ENCODE measurements around the gene PLXNA3. TPM values are rescaled to one million over a fixed set of nuclear protein-coding genes. Genes with fewer than 3 reads are reported as not detected.

PLXNA3 gene
- total RNA-seq, 1 experiment from 2014 or later = 128 TPM

DNA sequence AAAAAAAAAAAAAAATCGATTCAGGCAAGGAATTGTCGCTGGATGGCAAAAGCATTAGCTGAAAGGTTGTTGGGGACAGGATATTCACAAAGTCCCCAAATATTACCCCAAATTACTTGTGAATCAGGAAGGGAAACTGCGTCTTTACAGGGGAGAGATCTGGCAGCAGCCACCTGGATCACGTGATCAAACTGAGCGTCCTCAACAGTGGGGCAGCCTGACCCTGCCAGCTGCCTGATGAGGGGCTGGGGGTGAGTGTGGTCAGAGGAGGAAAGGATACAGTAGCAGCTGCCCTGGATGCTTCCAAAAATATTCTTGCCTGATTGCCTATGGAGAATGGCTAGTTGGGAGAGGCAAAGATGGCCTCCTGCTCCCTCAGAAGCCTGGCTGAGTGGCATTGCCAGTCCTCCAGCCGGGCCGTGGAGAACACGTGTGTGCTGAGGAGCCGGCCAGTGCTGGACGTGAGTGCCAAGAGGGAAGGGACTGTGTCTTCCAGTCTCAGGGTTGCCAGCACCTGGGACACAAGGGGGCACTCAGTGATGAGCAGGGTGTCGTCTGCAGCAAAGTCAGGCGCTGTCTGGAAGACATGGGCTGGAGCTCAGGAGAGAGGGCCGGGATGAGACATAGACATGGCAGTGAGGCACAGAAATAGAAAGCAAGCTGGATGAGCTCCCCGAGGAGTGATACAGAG, 24.0 kb downstream of the PLXNA3 start:
- intact Hi-C loops (cut with micrococcal nuclease; ENCODE audit: unreplicated experiment) (no loop called here), in situ Hi-C loops (cut with HindIII; ENCODE audit: low pct_unique_long_range_greater_than_20kb, low sequenced_read_pairs) (no loop called here)
- ChIA-PET CTCF (interaction anchor here (1.3 kb wide), 1 partner anchor 109 kb away, joined by 12 read pairs; no protein-coding TSS in a partner anchor), POLR2A (no interaction called here)
- Histone ChIP-seq H3K4me1 (ENCODE audit: control insufficient read depth, insufficient read depth, low read length) (peaks cover 28% of the 10 kb centered on the region), H3K27me3 (ENCODE audit: control insufficient read depth, insufficient read depth, low read length) (no peaks in the 10 kb centered on the region), H3K27ac (ENCODE audit: low read length) (no peak overlapping the region), H3K4me3 (ENCODE audit: low read depth in 2 of 2, low read length in 2 of 2) (no peak overlapping the region), H3K9me3 (ENCODE audit: control insufficient read depth, insufficient read depth, low read depth, low read length) (no peaks in the 10 kb centered on the region), H3K36me3 (ENCODE audit: control insufficient read depth, insufficient read depth, low read length) (no peaks in the 10 kb centered on the region)
- TF ChIP-seq, protein P1, sequence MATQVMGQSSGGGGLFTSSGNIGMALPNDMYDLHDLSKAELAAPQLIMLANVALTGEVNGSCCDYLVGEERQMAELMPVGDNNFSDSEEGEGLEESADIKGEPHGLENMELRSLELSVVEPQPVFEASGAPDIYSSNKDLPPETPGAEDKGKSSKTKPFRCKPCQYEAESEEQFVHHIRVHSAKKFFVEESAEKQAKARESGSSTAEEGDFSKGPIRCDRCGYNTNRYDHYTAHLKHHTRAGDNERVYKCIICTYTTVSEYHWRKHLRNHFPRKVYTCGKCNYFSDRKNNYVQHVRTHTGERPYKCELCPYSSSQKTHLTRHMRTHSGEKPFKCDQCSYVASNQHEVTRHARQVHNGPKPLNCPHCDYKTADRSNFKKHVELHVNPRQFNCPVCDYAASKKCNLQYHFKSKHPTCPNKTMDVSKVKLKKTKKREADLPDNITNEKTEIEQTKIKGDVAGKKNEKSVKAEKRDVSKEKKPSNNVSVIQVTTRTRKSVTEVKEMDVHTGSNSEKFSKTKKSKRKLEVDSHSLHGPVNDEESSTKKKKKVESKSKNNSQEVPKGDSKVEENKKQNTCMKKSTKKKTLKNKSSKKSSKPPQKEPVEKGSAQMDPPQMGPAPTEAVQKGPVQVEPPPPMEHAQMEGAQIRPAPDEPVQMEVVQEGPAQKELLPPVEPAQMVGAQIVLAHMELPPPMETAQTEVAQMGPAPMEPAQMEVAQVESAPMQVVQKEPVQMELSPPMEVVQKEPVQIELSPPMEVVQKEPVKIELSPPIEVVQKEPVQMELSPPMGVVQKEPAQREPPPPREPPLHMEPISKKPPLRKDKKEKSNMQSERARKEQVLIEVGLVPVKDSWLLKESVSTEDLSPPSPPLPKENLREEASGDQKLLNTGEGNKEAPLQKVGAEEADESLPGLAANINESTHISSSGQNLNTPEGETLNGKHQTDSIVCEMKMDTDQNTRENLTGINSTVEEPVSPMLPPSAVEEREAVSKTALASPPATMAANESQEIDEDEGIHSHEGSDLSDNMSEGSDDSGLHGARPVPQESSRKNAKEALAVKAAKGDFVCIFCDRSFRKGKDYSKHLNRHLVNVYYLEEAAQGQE (IDR thresholded peaks at IDR 0.05; ENCODE audit: insufficient read depth in 1 of 2, low read depth in 2 of 2, low read length in 1 of 2) = no peak
- TF ChIP-seq POLR2AphosphoS5 (IDR thresholded peaks at IDR 0.05; ENCODE audit: low read depth, low read length) (no peak), SIN3A (IDR thresholded peaks at IDR 0.05; ENCODE audit: borderline replicate concordance, insufficient read depth, low read depth, low read length) (no peak), TCF7L2 (IDR thresholded peaks at IDR 0.05; ENCODE audit: low read depth, low read length) (no peak)
- TF ChIP-seq, protein P2, sequence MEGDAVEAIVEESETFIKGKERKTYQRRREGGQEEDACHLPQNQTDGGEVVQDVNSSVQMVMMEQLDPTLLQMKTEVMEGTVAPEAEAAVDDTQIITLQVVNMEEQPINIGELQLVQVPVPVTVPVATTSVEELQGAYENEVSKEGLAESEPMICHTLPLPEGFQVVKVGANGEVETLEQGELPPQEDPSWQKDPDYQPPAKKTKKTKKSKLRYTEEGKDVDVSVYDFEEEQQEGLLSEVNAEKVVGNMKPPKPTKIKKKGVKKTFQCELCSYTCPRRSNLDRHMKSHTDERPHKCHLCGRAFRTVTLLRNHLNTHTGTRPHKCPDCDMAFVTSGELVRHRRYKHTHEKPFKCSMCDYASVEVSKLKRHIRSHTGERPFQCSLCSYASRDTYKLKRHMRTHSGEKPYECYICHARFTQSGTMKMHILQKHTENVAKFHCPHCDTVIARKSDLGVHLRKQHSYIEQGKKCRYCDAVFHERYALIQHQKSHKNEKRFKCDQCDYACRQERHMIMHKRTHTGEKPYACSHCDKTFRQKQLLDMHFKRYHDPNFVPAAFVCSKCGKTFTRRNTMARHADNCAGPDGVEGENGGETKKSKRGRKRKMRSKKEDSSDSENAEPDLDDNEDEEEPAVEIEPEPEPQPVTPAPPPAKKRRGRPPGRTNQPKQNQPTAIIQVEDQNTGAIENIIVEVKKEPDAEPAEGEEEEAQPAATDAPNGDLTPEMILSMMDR (IDR thresholded peaks at IDR 0.05) = no peak
- DNase-seq (ENCODE audit: low read depth, low spot score) = no peak
- ATAC-seq = no peak
- BruUV-seq (replicated peaks) = no TSS peak

DNA sequence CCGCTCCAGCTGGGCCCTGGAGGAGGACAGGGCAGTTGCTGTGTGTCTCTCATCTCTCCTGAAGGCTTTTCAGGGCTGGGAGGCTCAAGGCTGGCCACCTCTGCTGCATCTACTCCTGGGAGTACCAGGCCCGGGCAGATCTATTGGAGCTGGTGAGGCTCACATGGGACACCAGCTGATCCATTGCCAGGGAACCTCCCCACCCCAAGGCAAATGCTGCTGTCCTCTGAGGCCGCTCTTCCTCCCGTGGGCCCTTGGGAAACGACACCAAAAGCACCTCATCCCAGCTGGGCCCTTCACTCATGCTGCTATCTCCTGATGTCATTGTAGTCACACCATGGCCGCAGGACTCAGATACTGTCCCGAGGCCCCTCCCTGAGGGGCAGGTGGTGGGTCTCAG, 24.7 kb downstream of the PLXNA3 start:
- H3K9me3 ChIP-seq (ENCODE audit: control insufficient read depth, insufficient read depth, low read depth, low read length) = no peaks in the 10 kb centered on the region
- ChIA-PET CTCF (no interaction called here), POLR2A (no interaction called here)
- H3K4me3 ChIP-seq (ENCODE audit: low read depth in 2 of 2, low read length in 2 of 2) = no peak overlapping the region
- intact Hi-C loops (cut with micrococcal nuclease; ENCODE audit: unreplicated experiment) (no loop called here), in situ Hi-C loops (cut with HindIII; ENCODE audit: low pct_unique_long_range_greater_than_20kb, low sequenced_read_pairs) (no loop called here)
- no peaks in the 10 kb centered on the region for H3K36me3 ChIP-seq (ENCODE audit: control insufficient read depth, insufficient read depth, low read length)
- BruUV-seq (replicated peaks) = no TSS peak
- DNase-seq (ENCODE audit: low read depth, low spot score) = no peak
- no peak overlapping the region for H3K27ac ChIP-seq (ENCODE audit: low read length)
- TF ChIP-seq SIN3A (IDR thresholded peaks at IDR 0.05; ENCODE audit: borderline replicate concordance, insufficient read depth, low read depth, low read length) = no peak
- no peak for TF ChIP-seq POLR2AphosphoS5 (IDR thresholded peaks at IDR 0.05; ENCODE audit: low read depth, low read length)
- TF ChIP-seq, protein P2 (IDR thresholded peaks at IDR 0.05) = no peak
- TF ChIP-seq TCF7L2 (IDR thresholded peaks at IDR 0.05; ENCODE audit: low read depth, low read length) = no peak
- TF ChIP-seq, protein P1 (IDR thresholded peaks at IDR 0.05; ENCODE audit: insufficient read depth in 1 of 2, low read depth in 2 of 2, low read length in 1 of 2) = no peak
- H3K27me3 ChIP-seq (ENCODE audit: control insufficient read depth, insufficient read depth, low read length) = no peaks in the 10 kb centered on the region
- H3K4me1 ChIP-seq (ENCODE audit: control insufficient read depth, insufficient read depth, low read length) = peaks cover 24% of the 10 kb centered on the region
- ATAC-seq = no peak

Data from Panc1 (cell line).